GM12891 (cell line): ENCODE measurements around the gene ZMIZ1.
A peak's percentile ranks its signal among the peaks of the same experiment; 100 is the strongest.

ENCODE experiments used
- DNase-seq: peaks from one replicate; pipeline ENCODE4 v3.0.0; 2011; ENCODE audit warnings: low spot score; ENCODE audit not compliant: insufficient read length
- FAIRE-seq: peaks from 2 replicates; lab custom pipeline; 2011; peaks lifted over from hg19 to GRCh38; lab: Jason Lieb, UNC
- PAX5 ChIP-seq: IDR thresholded peaks from 2 replicates; pipeline ENCODE4 v1.6.1; 2011; ENCODE audit warnings: low read length, moderate library complexity, mild to moderate bottlenecking; ENCODE audit not compliant: insufficient read depth, severe bottlenecking
- POLR2A ChIP-seq: IDR thresholded peaks from 2 replicates; pipeline ENCODE4 v1.6.1; 2011; ENCODE audit warnings: low read depth, low read length, control low read depth
- POLR2AphosphoS5 ChIP-seq: IDR thresholded peaks from 2 replicates; pipeline ENCODE4 v1.6.1; 2011; ENCODE audit warnings: low read depth, low read length, control low read depth
- POU2F2 ChIP-seq: IDR thresholded peaks from 2 replicates; pipeline ENCODE4 v1.6.1; 2011; ENCODE audit warnings: low read depth, mild to moderate bottlenecking, control low read depth, low read length, moderate library complexity
- SPI1 ChIP-seq: IDR thresholded peaks from 2 replicates; pipeline ENCODE4 v1.6.1; 2011; ENCODE audit warnings: low read depth, low read length, control low read depth
- TAF1 ChIP-seq: IDR thresholded peaks from 2 replicates; pipeline ENCODE4 v1.6.1; 2011; ENCODE audit warnings: low read depth, low read length, control low read depth

Gene ZMIZ1

DNA sequence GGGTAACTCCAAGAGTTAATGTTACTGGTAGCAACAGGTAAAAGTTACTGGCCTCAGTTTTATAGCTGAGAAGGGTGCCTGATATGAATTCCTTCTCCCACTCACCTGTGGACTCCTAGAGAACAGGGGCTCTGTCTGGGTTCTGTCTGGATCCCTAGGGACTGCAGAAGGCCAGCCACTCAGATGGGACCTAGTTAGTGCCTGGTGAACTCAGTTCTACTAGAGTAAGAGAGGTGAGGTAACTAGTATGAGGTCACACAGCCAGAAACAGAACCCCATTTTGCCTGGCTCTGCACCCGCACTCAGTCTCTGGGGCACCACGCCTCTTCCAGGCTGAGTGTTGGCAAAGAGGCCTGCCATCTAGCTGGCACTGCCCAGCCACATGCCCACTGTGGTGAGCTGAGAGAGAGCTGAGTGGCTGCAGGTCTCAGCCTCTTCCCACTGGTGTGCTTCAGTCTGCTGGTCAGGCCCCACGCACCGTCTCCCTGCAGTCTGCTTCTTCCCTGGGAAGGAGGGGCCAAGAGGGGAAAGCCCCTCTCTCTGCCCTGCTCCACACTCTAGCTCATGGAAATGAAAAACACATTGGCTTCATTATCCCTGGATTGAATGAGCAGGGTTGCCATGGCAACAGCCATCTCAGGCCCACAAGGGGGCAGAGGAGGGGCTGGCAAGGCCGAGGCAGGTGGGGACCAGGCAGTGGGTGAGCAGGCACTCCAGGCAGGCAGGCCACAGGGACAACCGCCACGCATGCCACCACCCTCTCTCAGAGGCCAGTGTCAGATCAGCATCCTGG is 110.6 kb downstream of the ZMIZ1 start:
- FAIRE-seq (peak; percentile 75), DNase-seq (no peak)
- no peak for TF ChIP-seq SPI1

DNA sequence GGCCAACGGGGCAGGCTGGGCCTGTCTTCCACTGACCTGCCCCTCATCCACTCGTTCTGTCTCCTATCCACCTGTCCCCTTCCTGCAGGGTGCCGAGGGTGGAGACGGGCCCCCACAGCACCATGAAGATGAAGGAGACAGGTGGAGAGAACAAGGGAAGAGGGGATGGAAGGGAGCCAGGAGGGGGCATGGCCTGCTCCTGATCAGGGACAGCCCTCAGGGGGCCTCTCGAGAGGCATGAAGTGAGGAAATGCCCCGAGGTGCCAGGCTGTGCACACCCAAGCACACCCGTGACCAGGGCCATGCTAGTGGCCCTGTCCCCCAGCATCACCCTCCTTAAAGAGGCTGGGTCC is 111.2 kb downstream of the ZMIZ1 start:
- FAIRE-seq (no peak), DNase-seq (no peak)
- TF ChIP-seq PAX5 (no peak), POLR2AphosphoS5 (no peak), POU2F2 (no peak), TAF1 (no peak), SPI1 (no peak), POLR2A (no peak)

DNA sequence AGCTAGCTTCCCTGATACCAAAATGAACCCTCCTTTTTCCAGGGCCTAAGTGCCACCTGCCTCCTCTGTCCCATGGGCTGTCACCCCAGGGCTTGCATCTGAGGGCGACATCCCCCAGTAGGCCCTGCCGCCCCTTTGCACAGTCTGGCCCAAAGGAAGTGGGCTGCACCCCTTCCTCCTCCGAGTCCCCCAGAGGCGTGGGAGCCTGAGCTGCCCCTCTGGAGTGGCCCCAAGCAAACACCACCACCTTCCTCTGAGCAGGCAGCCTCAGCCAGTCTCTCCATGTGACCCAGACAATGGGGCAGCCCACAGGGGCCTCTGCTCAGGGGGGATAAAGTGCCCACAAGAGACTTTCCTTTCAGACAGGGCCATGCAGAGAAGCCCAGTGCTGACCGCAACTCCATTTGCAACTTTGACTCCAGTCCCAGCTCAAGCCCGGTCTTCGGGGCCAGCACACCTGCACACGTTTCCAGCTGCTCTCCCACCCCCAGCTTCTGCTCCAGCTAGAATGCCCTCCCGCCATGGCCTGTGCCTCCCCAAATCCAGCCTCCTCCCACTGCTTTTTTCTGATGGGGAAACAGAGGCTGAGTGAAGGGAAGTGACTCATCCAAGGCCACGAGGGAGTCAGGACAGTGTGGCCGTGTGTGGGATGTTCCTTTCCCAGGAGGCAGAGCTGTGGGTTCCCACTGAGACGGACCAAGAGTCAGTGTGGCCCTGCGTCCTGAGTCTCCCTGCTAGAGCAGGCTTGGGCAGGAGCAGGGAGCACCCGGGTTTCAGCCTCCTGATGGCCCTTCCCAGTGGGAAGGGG is 111.9 kb downstream of the ZMIZ1 start:
- DNase-seq (no peak), FAIRE-seq (no peak)
- no peak for TF ChIP-seq TAF1
- TF ChIP-seq PAX5, result no peak
- no peak for TF ChIP-seq POLR2AphosphoS5
- no peak for TF ChIP-seq SPI1
- no peak for TF ChIP-seq POLR2A
- no peak for TF ChIP-seq POU2F2

DNA sequence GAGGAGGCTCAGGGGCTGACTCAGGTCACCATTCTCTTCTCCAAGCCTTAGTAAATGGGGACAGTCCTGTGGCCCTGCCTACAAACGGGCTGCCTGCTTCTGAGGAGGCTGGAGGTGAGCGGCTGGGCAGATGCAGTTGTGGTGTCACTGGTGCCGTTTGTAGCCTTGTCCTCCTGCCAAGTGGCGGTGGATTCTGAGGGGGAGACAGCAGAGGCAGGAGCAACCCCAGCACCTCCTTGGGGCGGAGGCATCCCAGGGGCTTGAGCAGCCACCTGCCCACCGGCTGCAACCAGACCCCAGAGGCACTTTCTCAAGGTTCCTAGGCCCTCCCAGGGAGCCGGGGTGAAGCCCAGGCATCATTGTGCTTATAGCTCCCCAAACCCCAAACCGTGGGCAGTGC is 112.5 kb downstream of the ZMIZ1 start:
- DNase-seq (no peak), FAIRE-seq (no peak)
- TF ChIP-seq POLR2A (no peak), TAF1 (no peak), POLR2AphosphoS5 (no peak), POU2F2 (no peak), PAX5 (no peak), SPI1 (no peak)

DNA sequence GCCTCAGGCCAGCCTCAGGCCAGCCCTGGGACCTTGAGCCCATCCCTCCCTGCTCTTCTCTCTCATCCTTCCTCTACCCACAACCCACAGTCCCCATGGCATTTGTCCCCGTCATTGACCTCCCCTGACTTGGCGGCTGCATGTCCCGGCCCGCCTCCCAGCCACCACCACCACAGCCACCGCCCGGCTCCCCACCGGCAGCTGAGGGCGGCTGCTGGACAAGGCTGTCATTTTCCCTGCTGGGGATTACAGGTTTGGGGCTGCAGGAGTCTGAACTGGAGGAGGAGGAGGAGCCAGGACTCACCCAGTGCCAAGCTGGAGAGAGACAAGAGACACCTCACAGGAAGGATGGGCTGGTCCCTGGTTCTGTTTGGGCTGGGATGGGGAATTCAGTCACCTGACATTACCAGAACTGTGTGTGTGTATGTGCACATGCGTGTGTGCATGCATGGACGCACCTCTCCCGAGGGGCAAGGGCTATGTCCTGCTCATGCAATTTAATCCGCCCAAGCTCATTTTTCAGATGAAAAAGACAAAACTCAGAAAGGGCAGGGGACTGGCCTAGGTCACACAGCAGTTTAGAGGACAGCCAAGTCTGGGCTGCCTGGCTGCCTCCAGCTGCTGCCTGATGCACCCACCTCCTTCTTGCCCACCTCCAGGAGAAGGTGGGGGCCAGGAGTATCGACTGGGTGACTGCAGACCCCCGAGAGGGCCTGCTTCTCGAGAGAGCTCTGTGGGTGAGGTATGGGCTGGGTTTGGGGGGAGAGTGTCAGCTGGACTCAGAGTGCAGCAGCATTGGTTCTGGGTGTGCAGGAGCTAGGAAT is 113.1 kb downstream of the ZMIZ1 start:
- DNase-seq (no peak), FAIRE-seq (no peak)
- TF ChIP-seq POLR2A, result no peak
- TF ChIP-seq PAX5, result no peak
- TF ChIP-seq SPI1, result no peak
- TF ChIP-seq POU2F2, result no peak
- no peak for TF ChIP-seq POLR2AphosphoS5
- no peak for TF ChIP-seq TAF1

DNA sequence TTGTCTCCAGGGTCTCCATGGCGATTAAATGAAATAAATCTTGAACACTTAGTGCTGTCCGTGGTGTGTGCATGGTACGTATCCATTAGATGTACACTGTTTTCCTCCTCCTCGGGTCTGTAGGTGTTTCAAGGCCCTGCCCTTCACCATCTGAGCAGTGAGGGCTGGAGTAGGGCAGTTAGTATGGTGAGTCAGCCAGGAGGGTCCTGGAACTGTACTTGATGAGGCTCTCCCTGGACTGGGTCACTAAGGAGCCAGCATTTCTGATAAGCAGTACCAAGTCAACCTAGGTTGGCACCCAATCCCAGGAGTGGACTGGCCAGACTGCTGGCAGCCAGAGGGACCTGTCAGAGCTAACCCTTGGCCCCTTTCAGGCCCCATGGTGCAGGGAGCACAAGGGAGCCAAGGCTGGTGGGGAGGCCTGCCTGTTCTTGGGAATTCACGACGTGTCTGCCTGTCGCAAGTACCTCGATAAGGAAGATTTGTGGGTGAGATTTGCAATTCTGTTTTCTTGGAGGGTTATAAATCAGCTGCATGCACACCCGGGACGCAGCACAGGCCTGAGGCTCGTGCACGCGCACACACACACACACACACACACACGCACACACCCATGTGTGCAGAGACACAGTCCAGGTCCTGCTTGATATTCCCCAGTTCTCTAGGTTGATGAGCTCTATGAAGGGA is 114.2 kb downstream of the ZMIZ1 start:
- no peak for TF ChIP-seq POU2F2
- no peak for TF ChIP-seq SPI1
- TF ChIP-seq PAX5, result no peak
- TF ChIP-seq TAF1, result no peak
- no peak for TF ChIP-seq POLR2AphosphoS5
- TF ChIP-seq POLR2A, result no peak
- DNase-seq (no peak), FAIRE-seq (no peak)

DNA sequence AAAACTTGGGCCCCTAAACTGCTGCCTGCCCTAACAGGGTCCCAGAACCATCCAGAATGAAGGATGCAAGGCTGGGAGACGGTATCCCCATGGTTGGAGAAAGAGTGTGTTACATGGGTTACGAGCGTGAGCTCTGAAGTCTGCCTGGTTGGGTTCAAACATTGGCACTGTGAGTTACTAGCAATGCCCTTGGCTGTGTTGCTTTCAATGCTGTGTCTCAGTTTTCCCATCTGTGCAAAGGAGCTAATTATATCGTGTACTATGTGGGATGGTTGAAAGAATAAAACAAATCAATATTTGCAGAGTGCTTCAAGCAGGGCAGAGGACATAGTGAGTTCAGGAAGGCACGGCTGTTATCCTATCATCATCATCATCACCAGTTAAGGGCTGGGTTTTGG is 114.7 kb downstream of the ZMIZ1 start:
- TF ChIP-seq POLR2AphosphoS5 (no peak), SPI1 (no peak), PAX5 (no peak), POU2F2 (no peak), TAF1 (no peak), POLR2A (no peak)
- FAIRE-seq, result no peak

DNA sequence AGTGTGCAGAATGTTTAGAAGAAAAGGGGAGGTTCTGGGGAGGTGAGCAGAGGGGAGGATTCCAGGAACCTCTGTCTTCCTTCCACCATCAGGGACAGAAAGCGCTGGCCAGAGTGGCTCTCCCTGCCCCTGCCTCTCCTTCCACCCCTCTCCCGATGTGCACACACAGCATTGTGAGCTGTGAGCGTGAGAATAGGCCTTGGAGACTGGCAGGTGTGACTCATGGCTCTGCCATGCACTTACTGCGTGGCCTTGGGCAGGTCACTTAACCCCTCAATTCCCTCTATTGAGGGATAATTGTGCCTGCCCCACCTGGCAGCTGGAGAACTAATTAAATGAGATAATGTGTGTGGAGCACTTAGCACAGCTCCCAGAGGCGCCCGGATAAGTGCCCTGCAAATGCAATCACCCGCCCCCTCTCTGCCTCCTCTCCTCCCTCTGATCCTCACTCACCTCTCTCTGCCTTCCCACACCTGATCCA is 115.4 kb downstream of the ZMIZ1 start:
- no peak for DNase-seq
- no peak for FAIRE-seq
- no peak for TF ChIP-seq PAX5

More for the DNA sequence above, 114.7 kb downstream of the ZMIZ1 start:
- no peak for DNase-seq

DNA sequence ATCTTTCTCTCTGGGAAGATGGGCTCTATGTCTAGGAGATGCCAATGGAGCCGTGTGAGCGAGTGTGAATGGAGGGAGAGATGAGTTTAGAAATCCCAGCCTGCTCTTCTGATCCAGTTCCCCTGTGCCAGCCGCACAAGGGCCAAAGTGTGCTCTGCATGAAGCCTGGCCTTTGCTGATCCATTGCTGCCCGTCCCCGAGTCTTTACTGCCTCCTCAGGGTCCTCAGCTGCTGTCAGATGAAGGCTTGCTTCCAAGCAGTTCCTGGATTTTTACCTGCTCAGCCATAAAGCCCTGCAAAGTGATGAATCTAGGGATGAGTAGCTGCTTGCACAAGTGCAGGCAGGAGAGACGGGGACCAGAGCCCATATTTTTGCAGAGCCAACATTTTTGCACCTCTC is 115.9 kb downstream of the ZMIZ1 start:
- DNase-seq, result no peak
- TF ChIP-seq TAF1 (no peak), POLR2AphosphoS5 (no peak), POLR2A (no peak), PAX5 (no peak), SPI1 (no peak), POU2F2 (no peak)
- no peak for FAIRE-seq
